Left ventricle myocardium inferior (tissue), 1 donor: ENCODE data around the gene NPB. TPM values are rescaled to one million over a fixed set of nuclear protein-coding genes. Genes with fewer than 3 reads are reported as not detected.

Experiments used
- DNase-seq: peaks from one replicate; pipeline ENCODE4 v3.0.0-alpha.2; 2020
- H3K27ac ChIP-seq: fragments of 200-600 bp; replicated peaks from 2 replicates; pipeline ENCODE4 v1.8.0; 2021
- H3K27me3 ChIP-seq: fragments of 200-600 bp; 2 replicates; pipeline ENCODE4 v1.8.0; 2021; ENCODE audit warnings: low read depth
- H3K36me3 ChIP-seq: fragments of 200-600 bp; 2 replicates; pipeline ENCODE4 v1.8.0; 2021
- H3K4me1 ChIP-seq: fragments of 200-600 bp; 2 replicates; pipeline ENCODE4 v1.8.0; 2021
- H3K4me3 ChIP-seq: fragments of 200-600 bp; 2 replicates; pipeline ENCODE4 v1.8.0; 2021; ENCODE audit warnings: mild to moderate bottlenecking, moderate library complexity
- H3K9me3 ChIP-seq: fragments of 200-600 bp; replicated peaks from 2 replicates; pipeline ENCODE4 v1.8.0; 2021
- intact Hi-C: fragments of 100-400 bp; cut with micrococcal nuclease; formaldehyde crosslinking; loops from one replicate; pipeline ENCODE4 v1.11.0; 2022
- total RNA-seq: library from RNA; stranded (reverse); fragmentation: NEBNext Ultra II Directional; extraction: Animal tissue kit (Norgen Biotek cat#: 25700); gene quantifications from one replicate; pipeline ENCODE4 v1.2.1, GENCODE V29; 2021
- TF ChIP-seq, protein P1 (sequence below): fragments of 200-600 bp; IDR thresholded peaks from 2 replicates; pipeline ENCODE4 v1.8.0; 2021; ENCODE audit warnings: antibody characterized with exemption, mild to moderate bottlenecking, borderline replicate concordance
- donor health status: DM: no; HTN: yes; CAD: no; lungs with severe emphysema.

Gene NPB
- total RNA-seq, 1 donor from 2014 or later: 0.19 TPM

DNA sequence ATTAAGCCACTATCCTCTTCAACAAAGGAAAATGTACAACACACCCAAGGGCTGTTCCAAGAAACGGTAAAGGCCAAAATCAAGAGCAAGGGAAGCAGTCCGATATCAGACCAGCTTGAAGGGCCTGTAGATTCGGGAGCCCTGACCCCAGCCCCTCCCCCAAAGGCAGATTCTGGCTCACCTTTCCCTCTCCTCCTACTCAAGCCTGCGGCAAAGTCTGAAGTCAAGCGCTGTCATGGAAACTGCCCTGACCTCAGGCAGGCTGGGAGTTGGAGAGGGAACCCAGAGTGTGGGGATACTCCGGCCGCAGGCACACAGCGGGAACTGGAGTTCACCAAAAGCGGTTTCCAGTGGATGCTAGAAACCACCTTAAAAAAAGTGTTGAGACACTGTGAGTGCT is 12.4 kb upstream of the NPB start:
- intact Hi-C loops: no loop called here
- peaks cover 59% of the 10 kb centered on the region for H3K36me3 ChIP-seq

DNA sequence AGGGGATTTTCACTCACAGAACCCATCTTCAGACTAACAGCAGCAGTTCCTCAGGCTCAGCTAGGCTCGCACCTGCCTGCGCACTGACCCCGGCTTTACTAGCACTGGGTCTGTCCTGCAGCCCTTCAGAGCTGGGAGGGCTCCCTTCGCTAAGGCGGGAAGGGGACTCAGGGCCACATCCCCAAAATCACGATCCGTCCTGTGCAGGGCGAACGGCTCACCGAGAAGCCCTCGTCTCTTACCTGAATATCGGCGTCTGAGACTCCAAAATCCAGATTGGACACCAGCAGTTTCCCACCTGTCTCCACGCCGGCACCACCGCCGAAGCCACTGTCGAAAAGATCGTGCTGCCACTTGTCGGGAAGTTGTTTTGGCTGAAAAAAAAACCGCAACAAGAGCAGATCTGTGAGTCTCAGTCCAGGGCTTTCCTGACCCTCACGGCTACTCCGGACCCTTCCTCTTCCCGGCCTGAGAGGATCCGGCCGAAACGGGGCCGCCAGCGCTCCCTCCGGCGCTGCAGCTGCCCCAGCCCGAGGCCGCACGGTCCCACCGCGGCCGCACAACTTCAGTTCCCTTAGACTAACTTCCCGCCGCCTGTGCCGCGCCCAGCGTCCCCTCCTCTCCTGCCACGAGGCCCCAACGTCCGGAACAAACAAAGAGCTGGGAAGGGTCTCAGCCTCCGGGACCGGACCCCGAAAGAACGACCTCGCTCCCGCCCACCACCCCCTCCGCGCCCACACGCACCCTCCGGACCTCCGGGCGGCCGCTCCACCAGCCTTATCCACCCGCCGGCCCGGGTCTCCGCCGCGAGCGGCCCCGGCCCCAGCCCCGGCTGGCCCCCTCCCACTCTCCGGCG is 11.4 kb upstream of the NPB start:
- Histone ChIP-seq H3K27me3 (no peaks in the 10 kb centered on the region), H3K9me3 (no peaks in the 10 kb centered on the region), H3K4me1 (peaks cover 49% of the 10 kb centered on the region), H3K4me3 (peak overlapping the region; percentile 94), H3K36me3 (peaks cover 65% of the 10 kb centered on the region), H3K27ac (peak overlapping the region; percentile 93)
- intact Hi-C loops: no loop called here
- DNase-seq: no peak
- TF ChIP-seq, protein P1, sequence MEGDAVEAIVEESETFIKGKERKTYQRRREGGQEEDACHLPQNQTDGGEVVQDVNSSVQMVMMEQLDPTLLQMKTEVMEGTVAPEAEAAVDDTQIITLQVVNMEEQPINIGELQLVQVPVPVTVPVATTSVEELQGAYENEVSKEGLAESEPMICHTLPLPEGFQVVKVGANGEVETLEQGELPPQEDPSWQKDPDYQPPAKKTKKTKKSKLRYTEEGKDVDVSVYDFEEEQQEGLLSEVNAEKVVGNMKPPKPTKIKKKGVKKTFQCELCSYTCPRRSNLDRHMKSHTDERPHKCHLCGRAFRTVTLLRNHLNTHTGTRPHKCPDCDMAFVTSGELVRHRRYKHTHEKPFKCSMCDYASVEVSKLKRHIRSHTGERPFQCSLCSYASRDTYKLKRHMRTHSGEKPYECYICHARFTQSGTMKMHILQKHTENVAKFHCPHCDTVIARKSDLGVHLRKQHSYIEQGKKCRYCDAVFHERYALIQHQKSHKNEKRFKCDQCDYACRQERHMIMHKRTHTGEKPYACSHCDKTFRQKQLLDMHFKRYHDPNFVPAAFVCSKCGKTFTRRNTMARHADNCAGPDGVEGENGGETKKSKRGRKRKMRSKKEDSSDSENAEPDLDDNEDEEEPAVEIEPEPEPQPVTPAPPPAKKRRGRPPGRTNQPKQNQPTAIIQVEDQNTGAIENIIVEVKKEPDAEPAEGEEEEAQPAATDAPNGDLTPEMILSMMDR: no peak

More for the DNA sequence above, 12.4 kb upstream of the NPB start:
- peaks cover 60% of the 10 kb centered on the region for H3K4me1 ChIP-seq
- no peaks in the 10 kb centered on the region for H3K9me3 ChIP-seq
- TF ChIP-seq, protein P1: no peak
- no peak overlapping the region for H3K27ac ChIP-seq
- peak overlapping the region; percentile 94 for H3K4me3 ChIP-seq
- no peaks in the 10 kb centered on the region for H3K27me3 ChIP-seq
- DNase-seq: no peak

DNA sequence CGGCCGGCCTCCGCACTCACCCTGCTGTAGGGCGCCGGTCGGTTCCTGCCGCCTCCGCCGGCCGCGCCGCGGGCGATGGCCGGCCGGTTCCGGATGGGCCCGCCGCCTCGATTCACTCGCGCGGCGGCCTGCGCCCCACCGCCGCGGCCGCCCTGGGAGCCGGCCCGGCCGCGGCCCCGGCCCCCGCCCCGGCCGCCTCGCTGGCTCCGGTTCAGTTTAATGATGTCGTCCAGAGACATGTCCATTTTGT is 10.8 kb upstream of the NPB start:
- Histone ChIP-seq H3K27me3 (no peaks in the 10 kb centered on the region), H3K36me3 (peaks cover 66% of the 10 kb centered on the region), H3K27ac (peak overlapping the region; percentile 93), H3K9me3 (no peaks in the 10 kb centered on the region), H3K4me1 (peaks cover 43% of the 10 kb centered on the region), H3K4me3 (peak overlapping the region; percentile 94)
- TF ChIP-seq, protein P1: no peak
- intact Hi-C loops: no loop called here
- no peak for DNase-seq

DNA sequence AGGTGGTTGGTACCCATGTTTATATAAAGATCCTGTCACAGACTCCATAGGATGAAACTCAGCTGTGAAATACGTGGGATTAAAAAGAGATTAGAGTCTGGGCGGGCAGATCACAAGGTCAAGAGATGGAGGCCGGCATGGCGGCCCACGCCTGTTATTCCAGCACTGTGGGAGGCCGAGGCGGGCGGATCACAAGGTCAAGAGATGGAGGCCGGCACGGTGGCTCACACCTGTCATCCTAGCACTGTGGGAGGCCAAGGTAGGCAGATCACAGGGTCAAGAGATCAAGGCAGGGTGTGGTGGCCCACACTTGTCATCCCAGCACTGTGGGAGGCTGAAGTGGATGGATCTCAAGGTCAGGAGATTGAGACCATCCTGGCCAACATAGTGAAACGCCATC is 6.6 kb upstream of the NPB start:
- H3K36me3 ChIP-seq: peaks cover 69% of the 10 kb centered on the region
- intact Hi-C loops: no loop called here
- no peaks in the 10 kb centered on the region for H3K9me3 ChIP-seq
- no peak overlapping the region for H3K27ac ChIP-seq
- H3K4me1 ChIP-seq: peaks cover 28% of the 10 kb centered on the region
- DNase-seq: no peak
- no peaks in the 10 kb centered on the region for H3K27me3 ChIP-seq
- H3K4me3 ChIP-seq: no peak overlapping the region
- TF ChIP-seq, protein P1: no peak

DNA sequence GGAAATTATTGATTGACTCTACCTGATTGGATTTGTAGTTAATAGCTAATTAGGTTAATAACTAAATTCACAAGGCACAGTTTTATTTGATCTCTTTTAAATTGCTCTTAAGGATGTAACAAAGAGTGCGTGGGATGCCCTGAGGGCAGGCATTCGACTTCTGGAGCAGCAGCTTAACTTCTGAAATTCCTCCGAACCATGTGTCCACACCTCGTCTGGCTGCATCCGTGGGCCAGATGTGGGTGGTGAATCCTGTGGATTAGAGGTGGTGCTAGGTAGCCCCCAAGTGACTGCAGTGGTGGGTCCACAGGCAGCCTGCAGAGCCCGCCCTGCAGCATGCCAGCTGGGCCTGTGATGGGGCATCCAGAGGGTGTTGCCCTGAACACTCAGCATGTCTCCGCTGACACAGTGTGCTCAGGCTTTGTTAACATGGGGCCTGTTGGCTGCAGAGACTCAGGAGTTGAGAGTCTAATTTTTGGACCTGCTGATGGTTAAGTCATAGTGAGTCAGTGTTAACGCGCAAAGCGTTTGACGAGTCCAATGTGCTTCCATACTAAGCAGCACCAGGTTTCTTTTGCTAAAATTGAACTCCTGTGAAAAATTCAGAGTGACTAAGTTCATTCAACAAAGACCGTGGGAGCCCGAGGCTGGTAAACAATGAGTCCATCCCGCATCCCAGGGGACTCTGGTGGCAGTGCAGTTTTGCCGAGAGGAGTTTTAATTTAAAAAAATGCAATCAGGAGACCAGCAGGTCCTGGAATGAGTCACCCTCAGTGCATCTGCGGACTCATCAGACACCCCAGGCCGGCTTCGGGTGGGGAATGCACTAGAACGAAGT is 3.8 kb upstream of the NPB start:
- H3K4me1 ChIP-seq: peaks cover 20% of the 10 kb centered on the region
- H3K9me3 ChIP-seq: no peaks in the 10 kb centered on the region
- H3K36me3 ChIP-seq: peaks cover 72% of the 10 kb centered on the region
- DNase-seq: no peak
- TF ChIP-seq, protein P1: no peak
- no peak overlapping the region for H3K27ac ChIP-seq
- no peak overlapping the region for H3K4me3 ChIP-seq
- H3K27me3 ChIP-seq: no peaks in the 10 kb centered on the region
- intact Hi-C loops: no loop called here
